ENCODE data around the gene DAB2IP.

DNA sequence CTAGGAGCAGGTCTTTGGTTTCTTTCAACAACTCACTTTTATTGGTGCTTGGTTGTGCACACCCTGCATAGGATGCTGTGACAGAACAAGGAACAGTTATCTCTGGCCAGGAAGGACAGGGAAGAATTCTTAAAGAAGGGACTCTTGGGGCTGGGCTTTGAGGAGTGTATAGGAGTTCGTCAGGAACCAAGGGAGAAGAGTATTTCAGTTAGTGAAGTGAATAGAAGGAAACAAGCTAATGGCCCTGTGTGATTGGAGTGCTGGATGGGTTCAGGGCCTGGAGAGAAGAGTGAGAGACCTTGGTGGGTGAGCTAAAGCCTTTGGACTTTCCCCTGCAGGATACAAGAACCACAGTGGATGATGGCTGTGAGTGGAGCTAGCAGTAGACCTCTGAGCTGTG is 32.2 kb downstream of the DAB2IP start:
- TF ChIP-seq, protein P1, sequence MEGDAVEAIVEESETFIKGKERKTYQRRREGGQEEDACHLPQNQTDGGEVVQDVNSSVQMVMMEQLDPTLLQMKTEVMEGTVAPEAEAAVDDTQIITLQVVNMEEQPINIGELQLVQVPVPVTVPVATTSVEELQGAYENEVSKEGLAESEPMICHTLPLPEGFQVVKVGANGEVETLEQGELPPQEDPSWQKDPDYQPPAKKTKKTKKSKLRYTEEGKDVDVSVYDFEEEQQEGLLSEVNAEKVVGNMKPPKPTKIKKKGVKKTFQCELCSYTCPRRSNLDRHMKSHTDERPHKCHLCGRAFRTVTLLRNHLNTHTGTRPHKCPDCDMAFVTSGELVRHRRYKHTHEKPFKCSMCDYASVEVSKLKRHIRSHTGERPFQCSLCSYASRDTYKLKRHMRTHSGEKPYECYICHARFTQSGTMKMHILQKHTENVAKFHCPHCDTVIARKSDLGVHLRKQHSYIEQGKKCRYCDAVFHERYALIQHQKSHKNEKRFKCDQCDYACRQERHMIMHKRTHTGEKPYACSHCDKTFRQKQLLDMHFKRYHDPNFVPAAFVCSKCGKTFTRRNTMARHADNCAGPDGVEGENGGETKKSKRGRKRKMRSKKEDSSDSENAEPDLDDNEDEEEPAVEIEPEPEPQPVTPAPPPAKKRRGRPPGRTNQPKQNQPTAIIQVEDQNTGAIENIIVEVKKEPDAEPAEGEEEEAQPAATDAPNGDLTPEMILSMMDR (IDR thresholded peaks at IDR 0.05): no peak
- TF ChIP-seq ZFX (IDR thresholded peaks at IDR 0.05; ENCODE audit: borderline replicate concordance): no peak
